ENCODE measurements around the gene KCNJ6.

DNA sequence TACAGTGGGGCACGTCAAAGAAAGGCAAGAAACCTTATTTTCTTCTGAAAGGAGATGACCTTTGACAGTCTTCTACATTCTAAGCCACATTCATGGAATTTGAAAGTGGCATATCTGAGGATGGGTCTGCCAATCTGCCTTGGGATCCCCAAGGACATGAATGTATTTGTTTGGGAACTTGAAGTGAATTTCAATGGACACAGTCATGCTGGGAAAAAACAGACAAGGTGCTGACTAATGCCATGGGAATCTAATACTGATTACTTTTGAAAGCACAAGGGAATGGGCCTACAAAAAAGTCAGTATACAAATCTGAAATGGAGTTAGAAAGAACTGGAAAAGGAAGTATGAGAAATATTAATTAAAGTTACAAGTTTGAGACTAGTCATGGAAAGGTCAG lies 128.8 kb downstream of the KCNJ6 start:
- TF ChIP-seq, protein P1, sequence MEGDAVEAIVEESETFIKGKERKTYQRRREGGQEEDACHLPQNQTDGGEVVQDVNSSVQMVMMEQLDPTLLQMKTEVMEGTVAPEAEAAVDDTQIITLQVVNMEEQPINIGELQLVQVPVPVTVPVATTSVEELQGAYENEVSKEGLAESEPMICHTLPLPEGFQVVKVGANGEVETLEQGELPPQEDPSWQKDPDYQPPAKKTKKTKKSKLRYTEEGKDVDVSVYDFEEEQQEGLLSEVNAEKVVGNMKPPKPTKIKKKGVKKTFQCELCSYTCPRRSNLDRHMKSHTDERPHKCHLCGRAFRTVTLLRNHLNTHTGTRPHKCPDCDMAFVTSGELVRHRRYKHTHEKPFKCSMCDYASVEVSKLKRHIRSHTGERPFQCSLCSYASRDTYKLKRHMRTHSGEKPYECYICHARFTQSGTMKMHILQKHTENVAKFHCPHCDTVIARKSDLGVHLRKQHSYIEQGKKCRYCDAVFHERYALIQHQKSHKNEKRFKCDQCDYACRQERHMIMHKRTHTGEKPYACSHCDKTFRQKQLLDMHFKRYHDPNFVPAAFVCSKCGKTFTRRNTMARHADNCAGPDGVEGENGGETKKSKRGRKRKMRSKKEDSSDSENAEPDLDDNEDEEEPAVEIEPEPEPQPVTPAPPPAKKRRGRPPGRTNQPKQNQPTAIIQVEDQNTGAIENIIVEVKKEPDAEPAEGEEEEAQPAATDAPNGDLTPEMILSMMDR (IDR thresholded peaks at IDR 0.05; ENCODE audit: low read depth, low read length), result no peak
- TF ChIP-seq EZH2phosphoT487 (IDR thresholded peaks at IDR 0.05; ENCODE audit: low read depth), result no peak
